ENCODE data around the gene JPH4.

DNA sequence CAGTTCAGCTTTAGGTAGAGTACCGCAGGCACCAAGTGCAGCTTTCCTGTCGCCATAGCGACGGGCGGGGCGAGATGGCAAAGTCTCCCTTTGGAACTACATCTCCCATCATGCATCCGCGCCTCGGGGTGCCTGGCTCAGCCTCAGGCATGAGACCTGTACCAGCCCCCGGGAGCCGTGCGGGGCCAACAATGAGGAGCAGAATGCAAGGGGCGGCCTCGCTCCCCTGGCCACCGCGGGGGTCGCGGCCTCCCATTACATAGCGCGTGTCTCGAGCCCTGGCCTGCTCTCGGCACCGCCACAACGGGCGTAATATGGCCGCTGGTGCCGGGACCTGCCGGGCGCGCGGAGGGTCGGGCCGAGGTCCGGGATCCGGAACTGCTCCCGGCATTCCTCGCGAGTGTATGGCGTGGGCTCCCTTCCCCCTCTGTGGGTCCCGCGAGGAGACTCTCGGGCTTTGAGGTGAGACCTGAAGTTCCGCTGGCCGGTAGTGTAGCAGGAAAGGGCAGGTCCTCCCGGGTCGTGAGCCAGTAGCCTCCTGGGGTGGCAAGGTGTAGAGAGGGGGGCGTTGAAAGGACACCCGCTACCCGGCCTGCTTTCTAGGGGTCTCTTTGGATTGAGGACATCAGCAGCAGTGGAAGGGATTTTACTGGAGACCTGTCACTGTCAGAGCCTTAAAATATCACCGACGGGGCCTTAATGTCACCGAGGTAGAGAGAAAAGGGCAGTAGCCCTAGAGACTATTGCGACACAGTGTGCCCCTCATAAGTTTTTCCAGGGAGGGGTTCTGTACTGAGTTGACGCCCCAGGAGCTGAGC lies 22.5 kb downstream of the JPH4 start, which contains the start of gene THTPA:
- TF ChIP-seq, protein P1, sequence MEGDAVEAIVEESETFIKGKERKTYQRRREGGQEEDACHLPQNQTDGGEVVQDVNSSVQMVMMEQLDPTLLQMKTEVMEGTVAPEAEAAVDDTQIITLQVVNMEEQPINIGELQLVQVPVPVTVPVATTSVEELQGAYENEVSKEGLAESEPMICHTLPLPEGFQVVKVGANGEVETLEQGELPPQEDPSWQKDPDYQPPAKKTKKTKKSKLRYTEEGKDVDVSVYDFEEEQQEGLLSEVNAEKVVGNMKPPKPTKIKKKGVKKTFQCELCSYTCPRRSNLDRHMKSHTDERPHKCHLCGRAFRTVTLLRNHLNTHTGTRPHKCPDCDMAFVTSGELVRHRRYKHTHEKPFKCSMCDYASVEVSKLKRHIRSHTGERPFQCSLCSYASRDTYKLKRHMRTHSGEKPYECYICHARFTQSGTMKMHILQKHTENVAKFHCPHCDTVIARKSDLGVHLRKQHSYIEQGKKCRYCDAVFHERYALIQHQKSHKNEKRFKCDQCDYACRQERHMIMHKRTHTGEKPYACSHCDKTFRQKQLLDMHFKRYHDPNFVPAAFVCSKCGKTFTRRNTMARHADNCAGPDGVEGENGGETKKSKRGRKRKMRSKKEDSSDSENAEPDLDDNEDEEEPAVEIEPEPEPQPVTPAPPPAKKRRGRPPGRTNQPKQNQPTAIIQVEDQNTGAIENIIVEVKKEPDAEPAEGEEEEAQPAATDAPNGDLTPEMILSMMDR (IDR thresholded peaks at IDR 0.05; ENCODE audit: control extremely low read depth in 1 of 3, insufficient read depth in 1 of 3, low read depth in 1 of 3, low read length in 3 of 3) = no peak
- TF ChIP-seq EP300 (IDR thresholded peaks at IDR 0.05; ENCODE audit: borderline replicate concordance in 1 of 2, low read depth in 2 of 2, low read length in 2 of 2) (no peak), POLR2A (IDR thresholded peaks at IDR 0.05; ENCODE audit: control extremely low read depth in 1 of 2, low read depth in 2 of 2, low read length in 2 of 2) (peak in 1 of 2 experiments; percentile 68; a peak in 2 of 3 replicates), YY1 (IDR thresholded peaks at IDR 0.05; ENCODE audit: low read depth, low read length) (peak; percentile 91), RXRA (IDR thresholded peaks at IDR 0.05; ENCODE audit: insufficient read depth, low read depth, low read length) (no peak), EZH2 (IDR thresholded peaks at IDR 0.05; ENCODE audit: low read depth, low read length, severe bottlenecking) (no peak), ASH2L (IDR thresholded peaks at IDR 0.05; ENCODE audit: low read length) (peak; percentile 92), BRCA1 (IDR thresholded peaks at IDR 0.05; ENCODE audit: low read depth, low read length) (no peak), CEBPB (IDR thresholded peaks at IDR 0.05; ENCODE audit: low read depth, low read length) (peak; percentile 72)
- TF ChIP-seq, protein P2, sequence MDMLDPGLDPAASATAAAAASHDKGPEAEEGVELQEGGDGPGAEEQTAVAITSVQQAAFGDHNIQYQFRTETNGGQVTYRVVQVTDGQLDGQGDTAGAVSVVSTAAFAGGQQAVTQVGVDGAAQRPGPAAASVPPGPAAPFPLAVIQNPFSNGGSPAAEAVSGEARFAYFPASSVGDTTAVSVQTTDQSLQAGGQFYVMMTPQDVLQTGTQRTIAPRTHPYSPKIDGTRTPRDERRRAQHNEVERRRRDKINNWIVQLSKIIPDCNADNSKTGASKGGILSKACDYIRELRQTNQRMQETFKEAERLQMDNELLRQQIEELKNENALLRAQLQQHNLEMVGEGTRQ (IDR thresholded peaks at IDR 0.05; ENCODE audit: low read length) = no peak

Measured in H1 (cell line).